Stimulated activated CD4-positive, alpha-beta T cell treated with anti-CD3 and anti-CD28 coated beads, Interleukin-1b, Interleukin-23, amount 100 ng/mL, for 48 hours (primary cell): ENCODE results near the gene RDH16.
"Not testable (repeated sequence)": the region's sequence is repeated elsewhere in the genome, so short reads cannot be mapped to it uniquely, and the experiment has no call there.

Experiments
- DNase-seq: peaks from one replicate; pipeline ENCODE4 v3.0.0-alpha.2; 2020

RDH16 gene

DNA sequence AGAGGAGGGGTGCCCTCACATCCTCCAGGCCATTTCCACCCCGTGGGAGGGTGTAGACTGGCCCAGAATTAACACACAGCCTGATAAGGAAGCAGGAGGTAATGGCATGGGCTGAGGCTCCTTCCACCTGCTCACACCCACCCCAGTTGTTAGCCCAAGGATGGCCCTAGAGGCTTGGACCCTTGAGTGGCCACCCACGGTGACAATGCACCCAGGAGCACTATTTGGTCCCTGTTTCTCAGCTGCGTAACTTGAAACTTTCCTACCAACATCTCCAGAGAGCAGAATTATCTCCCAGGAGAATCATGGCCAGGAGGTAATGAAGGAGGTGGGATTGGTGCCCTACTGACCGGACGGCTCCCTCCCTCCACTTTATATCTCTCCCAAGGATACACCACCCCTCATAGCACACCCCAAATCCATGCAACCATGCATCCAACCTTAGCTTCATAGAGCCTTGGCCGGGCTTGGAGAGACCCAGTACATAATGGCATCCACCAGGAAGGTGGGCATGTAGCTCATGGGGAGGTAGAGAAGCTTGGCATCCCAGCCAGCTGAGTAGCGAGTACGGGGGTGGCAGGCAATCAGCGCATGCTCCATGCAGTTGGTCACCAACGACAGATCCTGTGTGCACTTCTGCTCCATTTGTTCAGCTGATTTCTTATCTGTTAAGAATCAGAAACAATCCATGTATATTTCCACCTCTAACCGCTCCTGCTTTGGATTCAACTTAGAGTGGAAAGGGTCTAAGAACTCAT, 5.6 kb downstream of the RDH16 start:
- DNase-seq, result no peak

DNA sequence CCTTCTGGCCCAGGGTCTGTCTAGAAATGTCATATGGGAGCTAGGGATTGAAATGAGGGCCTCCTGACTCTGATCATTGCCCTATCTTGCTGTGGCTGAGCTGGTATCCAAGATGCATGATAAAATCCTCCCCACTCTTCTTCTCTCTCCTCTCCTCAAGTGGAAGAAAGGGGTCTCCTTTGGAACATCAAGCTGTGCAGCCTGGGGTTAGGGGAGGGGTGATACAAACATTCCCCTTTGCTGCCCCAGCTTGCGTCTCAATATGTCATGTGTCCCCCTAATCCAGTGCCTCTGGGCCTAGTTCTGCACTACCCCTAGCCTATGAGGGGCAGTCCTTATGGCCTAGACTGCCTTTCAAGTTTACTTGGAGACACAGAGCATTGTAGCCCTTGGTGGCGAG, 8.5 kb downstream of the RDH16 start:
- no peak for DNase-seq

DNA sequence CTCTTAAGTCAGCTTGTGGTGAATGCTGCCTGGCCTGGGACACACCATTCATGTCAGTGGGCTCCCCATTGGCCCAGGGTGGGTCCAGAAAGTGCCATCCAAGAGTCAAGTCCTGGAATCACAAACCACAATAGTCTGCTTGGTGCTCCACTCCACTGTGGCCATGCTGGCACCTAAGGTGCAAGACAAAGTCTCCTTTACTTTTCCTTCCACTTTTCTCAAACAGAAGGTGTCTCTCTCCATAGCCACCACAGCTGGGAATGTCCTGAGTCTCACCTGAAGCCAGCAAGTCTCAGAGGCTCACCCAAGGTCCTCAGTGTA, 9.0 kb downstream of the RDH16 start:
- no peak for DNase-seq

- no peak for DNase-seq
Observed at GRCh38 chr12:56947633-56948456, 9.6 kb downstream of the RDH16 start.

- no peak for DNase-seq
Observed at GRCh38 chr12:56943878-56944277, 13.5 kb downstream of the RDH16 start.

DNA sequence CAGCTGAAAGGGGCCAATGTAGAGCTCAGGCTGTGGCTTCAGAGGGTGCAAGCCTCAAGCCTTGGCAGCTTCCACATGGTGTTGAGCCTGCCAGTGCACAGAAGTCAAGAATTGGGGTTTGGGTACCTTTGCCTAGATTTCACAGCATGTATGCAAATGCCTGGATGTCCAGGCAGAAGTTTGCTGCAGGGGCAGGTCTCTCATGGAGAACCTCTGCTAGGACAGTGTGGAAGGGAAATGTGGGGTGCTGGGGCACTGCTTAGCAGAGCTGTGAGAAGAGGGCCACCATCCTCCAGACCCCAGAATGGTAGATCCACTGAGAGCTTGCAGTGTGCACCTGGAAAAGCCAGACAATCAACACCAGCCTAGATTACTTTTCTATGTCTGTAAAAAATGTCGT, 14.0 kb downstream of the RDH16 start:
- not testable (repeated sequence) for DNase-seq

DNA sequence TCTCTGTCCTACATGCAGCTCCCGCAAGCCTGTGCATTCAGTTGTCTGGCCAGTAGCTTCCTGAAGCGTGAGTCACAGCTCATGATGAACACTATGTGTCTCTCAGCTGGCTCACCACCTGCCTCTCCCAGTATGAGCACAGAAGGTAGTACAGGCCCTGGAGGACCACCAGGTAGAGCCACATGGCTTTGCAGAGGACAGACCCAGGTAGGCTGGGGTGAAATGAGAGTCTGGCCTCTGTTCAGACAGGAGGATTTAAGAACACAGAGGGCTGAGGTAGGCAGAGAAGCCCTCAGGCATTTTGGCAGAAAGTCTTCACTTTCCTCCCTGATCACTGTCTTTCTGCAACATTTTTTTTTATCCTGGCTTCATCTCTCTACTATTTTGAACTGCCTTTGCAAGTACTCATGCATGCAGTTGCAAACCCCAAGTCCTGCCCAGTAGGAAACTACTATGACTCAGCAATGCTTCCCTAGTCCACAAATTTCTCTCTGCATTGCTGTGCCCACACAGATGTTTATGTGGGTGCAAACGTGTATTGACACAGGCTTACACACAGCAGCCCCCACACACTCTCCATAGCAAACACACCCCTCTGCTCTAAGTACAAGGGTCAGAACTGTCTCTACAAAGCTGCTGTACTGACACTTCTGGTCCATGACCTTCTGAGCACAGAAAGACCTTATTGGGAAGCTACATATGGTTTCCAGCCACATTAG, 15.9 kb downstream of the RDH16 start:
- DNase-seq, result no peak

DNA sequence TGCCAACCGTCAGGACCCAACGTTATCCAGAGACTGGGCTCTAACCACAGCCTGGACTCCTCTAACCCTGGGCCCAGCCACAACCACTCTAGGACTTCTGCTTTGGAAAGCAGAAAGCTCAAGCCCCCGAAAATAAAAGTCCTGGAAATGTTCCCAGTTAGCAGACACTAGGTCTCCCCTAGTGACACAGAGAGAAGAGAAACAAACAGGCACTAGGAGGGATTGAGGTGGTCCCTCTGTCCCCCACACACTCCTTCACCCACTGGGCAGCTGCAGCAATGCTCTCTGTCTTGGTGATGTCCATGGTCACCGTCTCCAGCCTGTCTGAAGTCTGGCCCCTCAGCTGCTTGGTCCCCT, 16.5 kb downstream of the RDH16 start:
- DNase-seq, result not testable (repeated sequence)

DNA sequence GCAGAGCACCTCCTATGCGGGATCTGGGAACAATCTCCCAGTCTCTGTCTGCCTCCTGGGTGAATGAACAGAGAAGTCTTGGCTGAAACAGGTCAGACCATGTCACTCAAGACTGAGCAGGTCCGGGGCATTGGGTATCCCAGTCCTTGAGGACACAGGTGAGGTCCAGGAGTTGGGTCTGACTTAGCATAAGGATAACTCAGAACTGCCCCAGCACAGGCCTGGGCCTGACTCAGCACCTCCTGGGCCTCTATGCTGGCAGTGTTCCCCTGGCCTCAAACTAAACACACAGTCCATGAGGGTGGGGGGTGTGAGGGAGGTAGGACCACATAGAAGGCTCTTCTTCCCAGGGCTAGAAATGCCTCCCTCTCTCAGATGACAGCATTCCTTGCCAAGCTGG, 21.7 kb downstream of the RDH16 start:
- DNase-seq, result no peak

- DNase-seq, result no peak
Observed at GRCh38 chr12:56935157-56935556, 22.3 kb downstream of the RDH16 start.

- no peak for DNase-seq
Observed at GRCh38 chr12:56933826-56934625, 23.4 kb downstream of the RDH16 start, which contains the start of gene SDR9C7. Gene SDR9C7 (minus strand): TSS chr12:56934408. CDS start chr12:56934261, 147 bp downstream.

DNA sequence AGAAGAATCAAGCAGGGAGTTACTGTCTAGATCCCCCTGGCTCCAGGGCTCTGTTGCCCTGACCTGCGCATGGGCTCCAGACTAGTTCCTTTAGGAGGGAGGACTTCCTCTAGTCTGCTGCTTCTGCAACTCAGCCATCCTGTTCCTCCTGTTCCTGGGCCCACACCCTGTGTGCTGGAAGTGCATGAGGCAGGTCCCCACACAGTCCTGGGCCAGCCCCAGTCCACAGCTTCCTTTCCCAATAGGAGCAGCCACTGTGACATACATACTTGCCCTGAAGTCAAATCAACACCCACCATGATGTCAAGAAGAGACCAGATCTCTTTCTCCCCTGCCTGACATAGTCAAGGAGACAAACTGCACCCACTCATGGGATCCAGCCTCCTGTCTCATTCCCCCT, 24.5 kb downstream of the RDH16 start:
- no peak for DNase-seq

DNA sequence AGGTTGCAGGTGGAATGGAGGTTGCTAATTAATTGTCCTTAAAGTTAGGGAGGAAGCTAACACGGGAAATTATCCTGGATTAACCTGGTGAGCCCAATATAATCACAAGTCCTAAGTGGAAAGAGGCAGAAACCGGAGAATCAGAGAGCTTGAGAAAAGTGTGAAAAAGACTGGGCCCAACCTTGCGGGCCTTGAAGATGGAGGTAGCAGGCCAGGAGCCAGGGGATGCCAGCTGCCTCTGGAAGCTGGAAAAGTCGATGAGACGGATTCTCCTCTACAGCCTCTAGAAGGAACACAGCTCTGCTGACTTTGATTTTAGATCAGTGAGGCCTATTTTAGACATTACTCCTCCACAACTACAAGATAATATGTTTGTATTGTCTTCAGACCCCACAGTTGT, 25.3 kb downstream of the RDH16 start:
- DNase-seq, result no peak

DNA sequence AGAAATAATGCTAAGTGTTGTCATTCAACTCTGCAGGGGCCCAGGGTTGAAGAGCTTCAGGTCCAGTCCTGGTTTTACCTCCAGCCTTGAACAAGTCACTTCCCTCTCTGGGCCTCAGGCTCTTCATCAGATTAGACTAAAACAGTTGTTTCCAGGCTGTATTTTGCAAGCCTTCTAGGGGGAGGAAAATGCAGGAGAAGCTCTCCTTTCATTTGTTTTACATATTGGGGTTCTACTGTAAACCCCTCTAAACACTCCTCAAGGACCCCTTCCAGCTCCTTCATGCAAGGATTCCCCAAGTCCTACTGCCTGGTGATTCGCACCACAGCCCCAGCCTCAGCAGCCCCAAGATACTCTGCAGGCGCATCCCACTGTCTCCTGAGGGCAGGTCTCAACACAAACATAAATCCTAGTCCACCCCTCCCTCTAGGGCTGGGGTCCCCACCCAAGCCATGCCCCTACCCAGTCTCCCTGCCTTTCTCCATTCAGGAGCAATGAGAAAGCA, 25.9 kb downstream of the RDH16 start:
- DNase-seq, result no peak

DNA sequence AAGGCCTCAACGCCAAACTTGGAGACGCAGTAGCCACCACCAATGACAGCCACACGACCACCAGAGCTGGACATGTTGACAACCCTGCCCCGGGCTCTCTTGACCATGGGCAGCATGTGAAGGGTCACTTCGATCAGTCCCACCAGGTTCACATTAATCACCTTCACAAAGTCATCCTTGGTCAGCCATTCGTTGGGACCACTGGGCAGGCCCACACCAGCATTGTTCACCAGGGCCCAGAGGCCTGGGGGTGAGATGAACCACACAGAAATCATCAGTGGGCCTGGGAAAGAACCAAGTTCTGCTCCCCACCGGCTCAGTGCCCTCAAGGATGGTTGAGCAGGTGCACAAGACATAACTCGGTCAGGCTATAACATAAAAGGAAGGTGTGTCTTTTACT, 27.2 kb downstream of the RDH16 start:
- no peak for DNase-seq

DNA sequence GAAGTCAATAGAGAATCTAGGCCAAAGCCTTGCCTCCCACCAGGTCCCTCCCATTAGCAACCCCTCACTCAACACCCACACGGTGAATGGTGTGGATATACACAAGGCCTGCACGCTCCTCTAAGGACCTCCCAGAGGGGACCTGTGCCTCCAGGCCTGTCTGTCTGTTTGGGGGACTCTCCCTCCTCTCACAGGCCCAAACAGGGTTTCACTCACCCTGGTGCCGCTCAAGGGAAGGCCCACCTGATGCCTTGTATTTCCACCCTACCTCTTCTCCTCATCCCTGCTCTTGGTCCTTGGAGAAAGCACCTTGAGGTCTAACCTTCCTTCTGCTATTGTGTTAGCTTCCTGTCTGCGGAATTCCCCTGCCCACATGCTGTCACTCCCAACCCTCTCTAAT, 27.6 kb downstream of the RDH16 start:
- no peak for DNase-seq

DNA sequence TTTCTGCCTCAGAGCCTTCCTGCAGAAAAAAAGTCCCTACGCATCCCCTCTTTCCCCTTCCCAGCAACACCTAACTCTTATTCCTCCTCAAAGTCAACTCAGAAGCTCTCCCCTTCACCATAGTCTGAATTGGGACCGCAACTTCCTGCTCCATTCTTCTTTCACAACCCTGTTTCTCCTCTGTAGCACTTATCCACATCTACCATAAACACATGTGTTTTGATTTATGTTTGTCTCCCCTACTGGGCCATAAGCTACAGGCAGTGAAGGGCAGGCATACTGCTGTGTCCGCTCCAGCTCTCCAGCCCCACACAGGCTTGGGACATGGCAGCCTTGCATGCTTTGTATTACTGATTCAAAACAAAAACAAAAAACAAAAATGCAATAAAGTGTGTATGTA, 29.1 kb downstream of the RDH16 start:
- DNase-seq, result no peak

GRCh38 chr12:56927281-56927680, 30.1 kb downstream of the RDH16 start:
- DNase-seq, result no peak

GRCh38 chr12:56922031-56922430, 35.4 kb downstream of the RDH16 start:
- DNase-seq, result no peak

DNA sequence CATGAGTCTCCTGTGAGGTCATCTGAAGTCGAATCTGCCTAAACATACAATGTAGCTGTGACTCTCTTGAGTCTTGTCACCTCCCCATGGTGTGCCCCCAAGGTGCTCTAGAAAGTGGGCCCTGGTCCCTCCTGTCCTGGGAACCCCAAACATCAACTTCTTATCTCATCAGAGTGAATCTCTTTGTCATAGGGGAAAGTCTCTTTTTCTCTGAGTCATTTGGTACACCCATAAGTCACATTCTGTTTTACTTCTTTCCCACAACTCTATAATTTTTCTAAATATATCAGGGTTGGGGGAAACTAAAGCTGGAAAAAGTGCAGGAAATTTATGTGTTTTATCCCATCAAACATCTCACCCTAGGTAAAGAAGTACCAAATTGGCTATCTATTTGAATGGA, 36.1 kb downstream of the RDH16 start:
- DNase-seq, result no peak

- not testable (repeated sequence) for DNase-seq
Observed at GRCh38 chr12:56918139-56918538, 39.3 kb downstream of the RDH16 start.

DNA sequence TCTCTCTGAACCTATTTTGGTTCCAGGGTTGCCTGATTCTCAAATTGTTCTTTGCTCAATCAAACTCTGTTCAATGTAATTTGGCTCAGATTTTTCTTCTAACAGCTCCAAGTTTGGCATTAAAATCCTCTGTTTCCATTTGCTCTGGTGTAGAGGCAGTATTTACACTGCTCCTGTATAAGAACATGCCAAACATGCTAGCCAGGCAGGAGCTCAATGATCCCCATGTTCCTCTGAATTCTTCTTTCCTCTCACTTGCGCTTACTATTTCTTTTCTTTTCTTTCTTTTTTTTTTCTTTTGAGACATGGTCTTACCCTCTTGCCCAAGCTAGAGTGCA, 40.4 kb downstream of the RDH16 start:
- no peak for DNase-seq
